Body of pancreas (tissue), 4 donors: ENCODE measurements around the gene VTN.

Source experiments
- POLR2A ChIP-seq, 3 donors: fragments of 450-650 bp; IDR thresholded peaks; one replicate each; pipeline ENCODE4 v1.6.1; 2016; ENCODE audit warnings: antibody characterized with exemption in 3 of 3, mild to moderate bottlenecking in 2 of 3
- TF ChIP-seq, protein P1 (sequence below), 7 experiments: fragments of 450-650 bp in 4 of 7; fragments of 200-600 bp in 3 of 7; sonication (generic) in 3 of 7; IDR thresholded peaks; one replicate each; pipeline ENCODE4 v1.5.1; 2016 to 2019; ENCODE audit warnings: antibody characterized with exemption in 7 of 7

DNA sequence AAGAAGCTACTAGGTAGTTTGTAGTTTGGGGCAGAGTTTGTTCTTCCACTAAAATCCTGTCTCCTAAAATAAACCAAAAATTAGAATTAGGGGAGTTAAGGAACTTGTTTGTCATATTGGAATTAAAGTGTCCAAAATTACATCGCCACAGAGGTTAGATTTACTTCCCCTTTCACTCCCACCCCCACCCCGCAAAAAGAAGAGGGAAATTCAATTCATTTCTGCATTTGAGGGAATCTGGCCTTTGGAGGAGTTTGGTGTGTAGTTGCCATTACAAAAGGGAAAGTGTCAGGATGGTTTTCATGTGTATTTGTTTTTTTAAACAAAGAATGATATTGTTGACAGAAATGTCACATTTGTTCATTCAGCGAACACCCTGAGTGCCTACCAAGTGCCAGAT, 45.3 kb downstream of the VTN start:
- TF ChIP-seq POLR2A (IDR thresholded peaks at IDR 0.05) = no peak
- TF ChIP-seq, protein P1, sequence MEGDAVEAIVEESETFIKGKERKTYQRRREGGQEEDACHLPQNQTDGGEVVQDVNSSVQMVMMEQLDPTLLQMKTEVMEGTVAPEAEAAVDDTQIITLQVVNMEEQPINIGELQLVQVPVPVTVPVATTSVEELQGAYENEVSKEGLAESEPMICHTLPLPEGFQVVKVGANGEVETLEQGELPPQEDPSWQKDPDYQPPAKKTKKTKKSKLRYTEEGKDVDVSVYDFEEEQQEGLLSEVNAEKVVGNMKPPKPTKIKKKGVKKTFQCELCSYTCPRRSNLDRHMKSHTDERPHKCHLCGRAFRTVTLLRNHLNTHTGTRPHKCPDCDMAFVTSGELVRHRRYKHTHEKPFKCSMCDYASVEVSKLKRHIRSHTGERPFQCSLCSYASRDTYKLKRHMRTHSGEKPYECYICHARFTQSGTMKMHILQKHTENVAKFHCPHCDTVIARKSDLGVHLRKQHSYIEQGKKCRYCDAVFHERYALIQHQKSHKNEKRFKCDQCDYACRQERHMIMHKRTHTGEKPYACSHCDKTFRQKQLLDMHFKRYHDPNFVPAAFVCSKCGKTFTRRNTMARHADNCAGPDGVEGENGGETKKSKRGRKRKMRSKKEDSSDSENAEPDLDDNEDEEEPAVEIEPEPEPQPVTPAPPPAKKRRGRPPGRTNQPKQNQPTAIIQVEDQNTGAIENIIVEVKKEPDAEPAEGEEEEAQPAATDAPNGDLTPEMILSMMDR (IDR thresholded peaks at IDR 0.05) = no peak
